Mesothelial cell of epicardium (in vitro differentiated cells): ENCODE measurements around the gene ITGA8. TPM values are rescaled to one million over a fixed set of nuclear protein-coding genes. Genes with fewer than 3 reads are reported as not detected.
A peak's percentile ranks its signal among the peaks of the same experiment; 100 is the strongest.
"Not testable (repeated sequence)": the region's sequence is repeated elsewhere in the genome, so short reads cannot be mapped to it uniquely, and the experiment has no call there.

Experiments
- DNase-seq, 2 experiments: peaks; one replicate each; pipeline ENCODE4 v3.0.0; 2021; ENCODE audit warnings: low spot score in 2 of 2; ENCODE audit not compliant: unreplicated experiment in 2 of 2
- H3K27ac Mint-ChIP-seq: 2 replicates; pipeline ENCODE4 v1.8.0; 2021; ENCODE audit warnings: mixed read lengths
- H3K27me3 Mint-ChIP-seq: 2 replicates; pipeline ENCODE4 v1.8.0; 2021; ENCODE audit warnings: low read depth, mixed read lengths
- H3K36me3 Mint-ChIP-seq: 2 replicates; pipeline ENCODE4 v1.8.0; 2021; ENCODE audit warnings: mixed read lengths
- H3K4me1 Mint-ChIP-seq: 2 replicates; pipeline ENCODE4 v1.8.0; 2021; ENCODE audit warnings: mixed read lengths
- H3K4me3 Mint-ChIP-seq: 2 replicates; pipeline ENCODE4 v1.8.0; 2021; ENCODE audit warnings: mild to moderate bottlenecking, moderate library complexity, mixed read lengths
- H3K9me3 Mint-ChIP-seq: 2 replicates; pipeline ENCODE4 v1.8.0; 2021; ENCODE audit warnings: mixed read lengths
- total RNA-seq: library from RNA; stranded (reverse); gene quantifications from 3 replicates; pipeline ENCODE4 v1.2.1, GENCODE V29; 2021
- TF ChIP-seq, protein P1 (sequence below): fragments of 200-600 bp; sonication (generic); IDR thresholded peaks from one replicate; pipeline ENCODE4 v1.5.0; 2021; ENCODE audit warnings: antibody characterized with exemption; ENCODE audit not compliant: unreplicated experiment

Gene ITGA8
- total RNA-seq = 19.2 to 21.8 TPM (median 21.7 TPM) in 3 replicates

DNA sequence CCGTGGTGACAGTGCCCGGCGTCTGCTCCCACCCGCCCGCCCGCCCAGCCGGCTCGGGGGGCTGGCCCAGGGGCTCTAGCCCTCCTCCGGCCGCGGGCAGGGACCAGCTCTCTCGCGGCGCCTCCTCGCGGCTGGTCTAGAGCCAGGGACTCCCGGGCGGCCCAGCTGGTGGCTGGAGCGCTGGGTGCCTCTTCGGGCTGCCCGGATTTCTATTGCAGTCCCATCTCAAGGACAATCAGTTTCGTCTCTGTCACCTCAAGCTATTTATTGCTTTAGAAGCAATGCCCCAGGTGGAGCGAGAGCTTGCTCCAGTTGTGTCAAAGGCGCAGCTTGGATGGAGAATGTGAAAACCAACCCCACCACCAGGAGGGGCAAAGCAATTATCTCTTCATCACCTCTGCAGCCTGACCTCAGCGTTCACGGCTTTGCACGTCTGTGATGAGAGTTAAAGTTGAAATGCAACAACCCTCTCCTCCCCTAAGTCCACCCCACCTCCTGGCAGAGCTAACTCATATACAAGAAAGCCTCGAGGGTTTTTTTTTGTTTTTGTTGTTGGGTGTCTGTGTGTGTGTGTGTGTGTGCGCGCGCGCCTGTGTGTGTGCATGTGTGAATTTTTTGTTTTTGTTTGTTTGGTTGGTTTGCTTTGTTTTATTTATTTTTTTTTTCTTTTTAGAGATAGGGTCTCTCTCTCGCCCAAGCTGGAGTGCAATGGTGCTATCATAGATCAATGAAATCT, at the start of gene ITGA8:
ITGA8 (minus strand) TSS at position 24 of the 736 bp plus-strand sequence. CDS start 151 bp downstream, outside the sequence.
- TF ChIP-seq, protein P1, sequence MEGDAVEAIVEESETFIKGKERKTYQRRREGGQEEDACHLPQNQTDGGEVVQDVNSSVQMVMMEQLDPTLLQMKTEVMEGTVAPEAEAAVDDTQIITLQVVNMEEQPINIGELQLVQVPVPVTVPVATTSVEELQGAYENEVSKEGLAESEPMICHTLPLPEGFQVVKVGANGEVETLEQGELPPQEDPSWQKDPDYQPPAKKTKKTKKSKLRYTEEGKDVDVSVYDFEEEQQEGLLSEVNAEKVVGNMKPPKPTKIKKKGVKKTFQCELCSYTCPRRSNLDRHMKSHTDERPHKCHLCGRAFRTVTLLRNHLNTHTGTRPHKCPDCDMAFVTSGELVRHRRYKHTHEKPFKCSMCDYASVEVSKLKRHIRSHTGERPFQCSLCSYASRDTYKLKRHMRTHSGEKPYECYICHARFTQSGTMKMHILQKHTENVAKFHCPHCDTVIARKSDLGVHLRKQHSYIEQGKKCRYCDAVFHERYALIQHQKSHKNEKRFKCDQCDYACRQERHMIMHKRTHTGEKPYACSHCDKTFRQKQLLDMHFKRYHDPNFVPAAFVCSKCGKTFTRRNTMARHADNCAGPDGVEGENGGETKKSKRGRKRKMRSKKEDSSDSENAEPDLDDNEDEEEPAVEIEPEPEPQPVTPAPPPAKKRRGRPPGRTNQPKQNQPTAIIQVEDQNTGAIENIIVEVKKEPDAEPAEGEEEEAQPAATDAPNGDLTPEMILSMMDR = peak; percentile 38
- Mint-ChIP-seq H3K27ac (peak within 1 kb of the TSS; percentile 86), H3K4me1 (peaks cover 21% of the 10 kb centered on the region), H3K9me3 (no peaks in the 10 kb centered on the region), H3K4me3 (peak within 1 kb of the TSS; percentile 92), H3K27me3 (peaks cover 55% of the 10 kb centered on the region), H3K36me3 (no peaks in the 10 kb centered on the region)
- DNase-seq = peak; percentile 43 to 70

DNA sequence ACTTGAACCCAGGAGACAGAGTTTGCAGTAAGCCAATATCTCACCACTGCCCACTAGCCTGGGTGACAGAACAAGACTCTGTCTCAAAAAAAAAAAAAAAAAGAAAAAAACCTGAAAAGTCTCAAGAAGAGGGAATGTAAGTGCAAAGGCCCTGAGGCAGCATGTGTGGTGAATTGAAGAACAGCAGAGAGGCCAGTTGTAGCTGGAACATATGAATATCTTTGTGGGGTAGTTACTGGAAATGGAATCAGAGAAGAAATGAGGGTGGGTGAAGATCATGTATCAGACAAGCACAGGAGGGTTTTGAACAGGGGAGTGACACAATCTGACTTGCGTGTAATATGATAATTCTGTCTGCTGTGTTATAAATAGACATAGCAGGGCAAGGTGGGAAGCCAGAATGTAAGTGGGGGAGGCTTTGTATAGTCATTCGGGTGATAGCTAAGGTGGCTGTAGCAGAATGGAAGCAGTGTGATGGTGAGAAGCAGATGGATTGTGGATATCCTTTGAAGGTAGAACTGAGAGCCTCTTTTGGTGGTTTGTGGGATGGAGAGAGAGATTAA, 45.3 kb upstream of the ITGA8 start:
- TF ChIP-seq, protein P1 = no peak
- Mint-ChIP-seq H3K27me3 (peaks cover 2% of the 10 kb centered on the region), H3K36me3 (no peaks in the 10 kb centered on the region), H3K27ac (no peak overlapping the region), H3K4me1 (no peaks in the 10 kb centered on the region), H3K9me3 (peaks cover 4% of the 10 kb centered on the region), H3K4me3 (no peak overlapping the region)
- DNase-seq = no peak

DNA sequence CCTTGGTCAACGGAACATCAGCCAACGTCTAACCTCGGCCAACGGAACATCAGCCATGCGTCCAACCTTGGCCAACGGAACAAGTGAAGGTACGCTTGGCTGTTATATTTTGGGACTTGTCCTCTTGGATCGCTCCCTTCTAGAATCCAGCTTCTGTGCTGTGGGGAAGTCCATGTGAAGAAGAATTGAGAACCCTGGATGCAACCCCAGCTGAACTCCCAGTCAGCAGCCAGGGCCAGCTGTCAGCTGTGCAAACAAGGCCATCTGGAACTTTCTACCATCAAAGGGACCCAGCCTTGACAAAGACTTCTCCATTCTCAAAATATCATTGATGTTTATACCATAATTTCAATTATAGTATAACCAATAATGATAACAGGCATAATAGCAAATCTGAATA, 43.3 kb upstream of the ITGA8 start:
- Mint-ChIP-seq H3K4me3 (no peak overlapping the region), H3K9me3 (peaks cover 4% of the 10 kb centered on the region), H3K27me3 (peaks cover 11% of the 10 kb centered on the region), H3K27ac (no peak overlapping the region), H3K36me3 (no peaks in the 10 kb centered on the region), H3K4me1 (no peaks in the 10 kb centered on the region)
- DNase-seq = no peak
- TF ChIP-seq, protein P1 = no peak

DNA sequence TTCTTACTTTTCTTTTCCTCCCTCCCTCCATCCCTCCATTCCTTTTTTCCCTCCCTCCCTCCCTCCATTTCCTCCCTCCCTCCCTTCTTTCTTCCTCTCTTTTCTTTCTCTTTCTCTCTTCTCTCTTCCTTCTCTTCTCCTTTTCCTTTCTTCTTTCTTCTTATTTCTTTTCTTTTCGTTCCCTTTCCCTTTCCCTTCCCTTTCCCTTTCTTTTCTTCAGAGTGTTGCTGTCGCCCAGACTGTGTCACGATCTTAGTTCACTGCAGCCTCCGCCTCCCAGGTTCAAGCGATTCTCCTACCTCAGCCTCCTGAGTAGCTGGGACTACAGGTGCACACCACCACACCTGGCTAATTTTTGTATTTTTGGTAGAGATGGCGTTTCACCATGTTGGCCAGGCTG, 42.5 kb upstream of the ITGA8 start:
- not testable (repeated sequence) for H3K4me1 Mint-ChIP-seq, H3K9me3 Mint-ChIP-seq, H3K4me3 Mint-ChIP-seq

DNA sequence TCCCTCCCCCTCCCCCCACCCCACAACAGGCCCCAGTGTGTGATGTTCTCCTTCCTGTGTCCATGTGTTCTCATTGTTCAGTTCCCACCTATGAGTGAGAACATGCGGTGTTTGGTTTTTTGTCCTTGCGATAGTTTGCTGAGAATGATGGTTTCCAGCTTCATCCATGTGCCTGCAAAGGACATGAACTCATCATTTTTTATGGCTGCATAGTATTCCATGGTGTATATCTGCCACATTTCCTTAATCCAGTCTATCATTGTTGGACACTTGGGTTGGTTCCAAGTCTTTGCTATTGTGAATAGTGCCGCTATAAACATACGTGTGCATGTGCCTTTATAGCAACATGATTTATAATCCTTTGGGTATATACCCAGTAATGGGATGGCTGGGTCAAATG, 41.5 kb upstream of the ITGA8 start:
- H3K27ac Mint-ChIP-seq, DNase-seq, H3K4me1 Mint-ChIP-seq, H3K9me3 Mint-ChIP-seq, H3K4me3 Mint-ChIP-seq, H3K36me3 Mint-ChIP-seq: not testable (repeated sequence)
- H3K27me3 Mint-ChIP-seq = peaks cover 23% of the 10 kb centered on the region

More for the DNA sequence above, 42.5 kb upstream of the ITGA8 start:
- H3K36me3 Mint-ChIP-seq, H3K27ac Mint-ChIP-seq, DNase-seq: not testable (repeated sequence)
- peaks cover 15% of the 10 kb centered on the region for H3K27me3 Mint-ChIP-seq

DNA sequence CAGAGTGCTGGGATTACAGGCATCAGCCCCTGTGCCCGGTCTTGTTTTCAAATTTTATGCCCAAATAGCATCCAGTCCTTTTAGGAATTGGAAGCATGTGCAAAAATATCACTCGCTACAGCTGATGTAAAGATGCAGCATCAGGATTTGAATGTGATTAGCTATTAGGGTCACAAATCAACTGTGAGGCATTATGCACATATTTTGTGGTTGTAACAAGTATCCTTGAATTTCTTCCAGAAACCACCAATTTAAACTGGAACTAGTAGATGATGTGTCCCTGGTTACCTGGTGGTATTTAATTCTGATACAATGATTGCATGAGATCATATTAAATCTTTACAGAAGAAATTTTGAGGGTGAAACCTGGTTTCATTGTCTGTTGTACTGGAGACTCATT, 41.0 kb upstream of the ITGA8 start:
- H3K27me3 Mint-ChIP-seq = peaks cover 26% of the 10 kb centered on the region
- no peak for DNase-seq
- TF ChIP-seq, protein P1 = no peak
- H3K4me1 Mint-ChIP-seq = no peaks in the 10 kb centered on the region
- no peak overlapping the region for H3K27ac Mint-ChIP-seq
- H3K9me3 Mint-ChIP-seq = peaks cover 4% of the 10 kb centered on the region
- H3K36me3 Mint-ChIP-seq = no peaks in the 10 kb centered on the region
- H3K4me3 Mint-ChIP-seq = no peak overlapping the region
